ENCODE results near the gene EGFR. TPM values are rescaled to one million over a fixed set of nuclear protein-coding genes. Genes with fewer than 3 reads are reported as not detected.

The EGFR gene
- polyA plus RNA-seq, 1 donor from 2014 or later = 0.22 TPM

DNA sequence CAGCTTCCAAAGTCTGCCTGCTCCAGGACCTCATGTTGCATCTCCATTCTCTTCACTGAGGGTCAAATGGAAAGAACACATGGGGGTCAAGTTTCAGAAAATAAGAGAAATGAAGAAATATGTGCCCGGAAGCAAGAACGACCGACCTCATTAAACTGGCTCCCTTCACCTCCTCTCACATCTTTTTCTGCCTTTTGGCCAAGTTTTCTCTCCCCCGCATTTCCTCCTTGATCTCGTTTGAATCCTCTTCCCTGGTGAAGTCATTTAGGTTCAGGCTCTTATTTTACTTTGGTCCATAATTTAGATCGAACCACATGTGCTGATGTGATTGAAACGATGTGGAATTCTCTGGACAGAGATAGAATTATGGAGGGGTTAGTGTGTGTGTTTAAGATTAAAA is 44.2 kb downstream of the EGFR start:
- H3K27ac ChIP-seq (ENCODE audit: low read length) = no peak overlapping the region
- TF ChIP-seq SMC3 (conservative IDR thresholded peaks at IDR 0.05; ENCODE audit: poor library complexity) (no peak), TAF1 (IDR thresholded peaks at IDR 0.05; ENCODE audit: low read depth) (no peak), EP300 (conservative IDR thresholded peaks at IDR 0.05; ENCODE audit: poor library complexity, severe bottlenecking) (no peak), RAD21 (conservative IDR thresholded peaks at IDR 0.05) (no peak), EZH2 (IDR thresholded peaks at IDR 0.05; ENCODE audit: borderline replicate concordance, insufficient read depth, low read length, poor library complexity, severe bottlenecking) (no peak), POLR2AphosphoS5 (IDR thresholded peaks at IDR 0.05) (no peak), MXI1 (conservative IDR thresholded peaks at IDR 0.05; ENCODE audit: poor library complexity, severe bottlenecking) (no peak)
- TF ChIP-seq, protein P1, sequence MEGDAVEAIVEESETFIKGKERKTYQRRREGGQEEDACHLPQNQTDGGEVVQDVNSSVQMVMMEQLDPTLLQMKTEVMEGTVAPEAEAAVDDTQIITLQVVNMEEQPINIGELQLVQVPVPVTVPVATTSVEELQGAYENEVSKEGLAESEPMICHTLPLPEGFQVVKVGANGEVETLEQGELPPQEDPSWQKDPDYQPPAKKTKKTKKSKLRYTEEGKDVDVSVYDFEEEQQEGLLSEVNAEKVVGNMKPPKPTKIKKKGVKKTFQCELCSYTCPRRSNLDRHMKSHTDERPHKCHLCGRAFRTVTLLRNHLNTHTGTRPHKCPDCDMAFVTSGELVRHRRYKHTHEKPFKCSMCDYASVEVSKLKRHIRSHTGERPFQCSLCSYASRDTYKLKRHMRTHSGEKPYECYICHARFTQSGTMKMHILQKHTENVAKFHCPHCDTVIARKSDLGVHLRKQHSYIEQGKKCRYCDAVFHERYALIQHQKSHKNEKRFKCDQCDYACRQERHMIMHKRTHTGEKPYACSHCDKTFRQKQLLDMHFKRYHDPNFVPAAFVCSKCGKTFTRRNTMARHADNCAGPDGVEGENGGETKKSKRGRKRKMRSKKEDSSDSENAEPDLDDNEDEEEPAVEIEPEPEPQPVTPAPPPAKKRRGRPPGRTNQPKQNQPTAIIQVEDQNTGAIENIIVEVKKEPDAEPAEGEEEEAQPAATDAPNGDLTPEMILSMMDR (IDR thresholded peaks at IDR 0.05; ENCODE audit: poor library complexity, severe bottlenecking) = no peak
- TF ChIP-seq, protein P2, sequence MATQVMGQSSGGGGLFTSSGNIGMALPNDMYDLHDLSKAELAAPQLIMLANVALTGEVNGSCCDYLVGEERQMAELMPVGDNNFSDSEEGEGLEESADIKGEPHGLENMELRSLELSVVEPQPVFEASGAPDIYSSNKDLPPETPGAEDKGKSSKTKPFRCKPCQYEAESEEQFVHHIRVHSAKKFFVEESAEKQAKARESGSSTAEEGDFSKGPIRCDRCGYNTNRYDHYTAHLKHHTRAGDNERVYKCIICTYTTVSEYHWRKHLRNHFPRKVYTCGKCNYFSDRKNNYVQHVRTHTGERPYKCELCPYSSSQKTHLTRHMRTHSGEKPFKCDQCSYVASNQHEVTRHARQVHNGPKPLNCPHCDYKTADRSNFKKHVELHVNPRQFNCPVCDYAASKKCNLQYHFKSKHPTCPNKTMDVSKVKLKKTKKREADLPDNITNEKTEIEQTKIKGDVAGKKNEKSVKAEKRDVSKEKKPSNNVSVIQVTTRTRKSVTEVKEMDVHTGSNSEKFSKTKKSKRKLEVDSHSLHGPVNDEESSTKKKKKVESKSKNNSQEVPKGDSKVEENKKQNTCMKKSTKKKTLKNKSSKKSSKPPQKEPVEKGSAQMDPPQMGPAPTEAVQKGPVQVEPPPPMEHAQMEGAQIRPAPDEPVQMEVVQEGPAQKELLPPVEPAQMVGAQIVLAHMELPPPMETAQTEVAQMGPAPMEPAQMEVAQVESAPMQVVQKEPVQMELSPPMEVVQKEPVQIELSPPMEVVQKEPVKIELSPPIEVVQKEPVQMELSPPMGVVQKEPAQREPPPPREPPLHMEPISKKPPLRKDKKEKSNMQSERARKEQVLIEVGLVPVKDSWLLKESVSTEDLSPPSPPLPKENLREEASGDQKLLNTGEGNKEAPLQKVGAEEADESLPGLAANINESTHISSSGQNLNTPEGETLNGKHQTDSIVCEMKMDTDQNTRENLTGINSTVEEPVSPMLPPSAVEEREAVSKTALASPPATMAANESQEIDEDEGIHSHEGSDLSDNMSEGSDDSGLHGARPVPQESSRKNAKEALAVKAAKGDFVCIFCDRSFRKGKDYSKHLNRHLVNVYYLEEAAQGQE (IDR thresholded peaks at IDR 0.05; ENCODE audit: borderline replicate concordance) = no peak
- H3K27me3 ChIP-seq (ENCODE audit: insufficient read depth, low read depth, low read length) = no peaks in the 10 kb centered on the region
- no peak overlapping the region for H2AFZ ChIP-seq (ENCODE audit: low read depth, low read length)
- H3K79me2 ChIP-seq (replicated peaks; ENCODE audit: insufficient read depth, low read length) = no peaks in the 10 kb centered on the region
- no peaks in the 10 kb centered on the region for H3K36me3 ChIP-seq (ENCODE audit: insufficient read depth, low read length)
- H3K9me2 ChIP-seq (ENCODE audit: insufficient read depth, low read length) = no peaks in the 10 kb centered on the region
- H3K9me3 ChIP-seq (ENCODE audit: low read length) = no peaks in the 10 kb centered on the region
- H3F3A ChIP-seq (ENCODE audit: insufficient read depth, low read length, poor library complexity, severe bottlenecking) = no peaks in the 10 kb centered on the region
- H3K4me2 ChIP-seq (ENCODE audit: low read length) = no peak overlapping the region
- no peak overlapping the region for H3K9ac ChIP-seq (ENCODE audit: low read length)
- no peak overlapping the region for H3K4me3 ChIP-seq (ENCODE audit: low read length)
- no peaks in the 10 kb centered on the region for H4K20me1 ChIP-seq (ENCODE audit: insufficient read depth)

DNA sequence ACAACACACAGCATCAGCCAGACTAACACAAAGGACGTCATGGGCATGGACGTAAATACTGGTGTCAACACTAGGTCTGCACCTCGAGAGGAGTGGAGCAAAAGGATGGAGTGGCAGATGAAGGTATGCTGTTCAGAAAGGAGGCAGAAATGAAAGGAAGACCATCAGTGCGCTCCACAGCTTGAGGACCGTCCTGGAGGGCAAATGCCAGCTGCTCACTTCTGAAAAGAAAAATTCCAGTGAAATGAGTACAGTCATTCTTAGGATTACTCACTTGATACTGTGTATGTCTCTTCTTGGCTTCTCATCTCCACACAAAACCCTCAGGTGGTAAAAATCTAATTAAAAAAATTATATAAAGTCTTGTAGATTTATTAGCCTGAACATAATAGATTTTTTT is 44.8 kb downstream of the EGFR start:
- Histone ChIP-seq H3K9me3 (ENCODE audit: low read length) (no peaks in the 10 kb centered on the region), H3K9ac (ENCODE audit: low read length) (no peak overlapping the region), H3F3A (ENCODE audit: insufficient read depth, low read length, poor library complexity, severe bottlenecking) (no peaks in the 10 kb centered on the region), H3K27me3 (ENCODE audit: insufficient read depth, low read depth, low read length) (no peaks in the 10 kb centered on the region), H3K79me2 (replicated peaks; ENCODE audit: insufficient read depth, low read length) (no peaks in the 10 kb centered on the region), H2AFZ (ENCODE audit: low read depth, low read length) (no peak overlapping the region), H3K9me2 (ENCODE audit: insufficient read depth, low read length) (no peaks in the 10 kb centered on the region), H3K4me3 (ENCODE audit: low read length) (no peak overlapping the region), H3K36me3 (ENCODE audit: insufficient read depth, low read length) (no peaks in the 10 kb centered on the region), H3K4me2 (ENCODE audit: low read length) (no peak overlapping the region), H4K20me1 (ENCODE audit: insufficient read depth) (no peaks in the 10 kb centered on the region), H3K27ac (ENCODE audit: low read length) (no peak overlapping the region)
- TF ChIP-seq TAF1 (IDR thresholded peaks at IDR 0.05; ENCODE audit: low read depth) = no peak
- TF ChIP-seq, protein P1 (IDR thresholded peaks at IDR 0.05; ENCODE audit: poor library complexity, severe bottlenecking) = no peak
- no peak for TF ChIP-seq SMC3 (conservative IDR thresholded peaks at IDR 0.05; ENCODE audit: poor library complexity)
- no peak for TF ChIP-seq EP300 (conservative IDR thresholded peaks at IDR 0.05; ENCODE audit: poor library complexity, severe bottlenecking)
- no peak for TF ChIP-seq RAD21 (conservative IDR thresholded peaks at IDR 0.05)
- no peak for TF ChIP-seq MXI1 (conservative IDR thresholded peaks at IDR 0.05; ENCODE audit: poor library complexity, severe bottlenecking)
- no peak for TF ChIP-seq POLR2AphosphoS5 (IDR thresholded peaks at IDR 0.05)
- no peak for TF ChIP-seq EZH2 (IDR thresholded peaks at IDR 0.05; ENCODE audit: borderline replicate concordance, insufficient read depth, low read length, poor library complexity, severe bottlenecking)
- TF ChIP-seq, protein P2 (IDR thresholded peaks at IDR 0.05; ENCODE audit: borderline replicate concordance) = no peak

Data from neural cell (in vitro differentiated cells).